Heart left ventricle (tissue), 13 donors: ENCODE results near the gene MCM5.
A peak's percentile ranks its signal among the peaks of the same experiment; 100 is the strongest.

Source experiments
- POLR2A ChIP-seq, 2 donors: fragments of 450-650 bp; IDR thresholded peaks; one replicate each; pipeline ENCODE4 v1.6.1; 2017; ENCODE audit warnings: antibody characterized with exemption in 2 of 2, mild to moderate bottlenecking in 2 of 2, moderate library complexity in 2 of 2
- TF ChIP-seq, protein P1 (sequence below), 12 donors: fragments of 200-600 bp; sonication (generic) in 4 of 12; IDR thresholded peaks; one replicate each; pipeline versions ENCODE4 v1.5.0 to v1.8.0; 2018 to 2022; ENCODE audit warnings: antibody characterized with exemption in 12 of 12, mild to moderate bottlenecking in 5 of 12
- donor health status: ischemic (EF 13 %, LVEDD 7.1; RV severe dilation, severe dysfunction).
- donor health status: DM: no; HTN: yes; CAD: no.
- donor health status: DM: no; HTN: no; CAD: no.
- donor health status: ischemic (EF 25% LVEDD 6.9; RV normal size, moderate dysfunction).
- donor health status: ischemic (EF 25% LVEDD 5.7; RV mildly dilated, moderate dysfunction).
- donor health status: ischemic (EF 35%, LVEDD 5.7; RV mildly dilated, moderate dysfunction).
- donor health status: nonischemic (EF 11% LVEDD 7.7; RV severe dilation, severe dysfunction).
- donor health status: DM: yes; HTN: yes; CAD: no.
- donor health status: PGD.
- donor health status: ischemic (EF 29% LVEDD 5.4; RV normal size, mild dysfunction).
- donor health status: nonischemic (EF 23%, LVEDD 6.1; RV moderate dilation, normal function).

- TF ChIP-seq POLR2A (IDR thresholded peaks at IDR 0.05): no peak
- TF ChIP-seq, protein P1, sequence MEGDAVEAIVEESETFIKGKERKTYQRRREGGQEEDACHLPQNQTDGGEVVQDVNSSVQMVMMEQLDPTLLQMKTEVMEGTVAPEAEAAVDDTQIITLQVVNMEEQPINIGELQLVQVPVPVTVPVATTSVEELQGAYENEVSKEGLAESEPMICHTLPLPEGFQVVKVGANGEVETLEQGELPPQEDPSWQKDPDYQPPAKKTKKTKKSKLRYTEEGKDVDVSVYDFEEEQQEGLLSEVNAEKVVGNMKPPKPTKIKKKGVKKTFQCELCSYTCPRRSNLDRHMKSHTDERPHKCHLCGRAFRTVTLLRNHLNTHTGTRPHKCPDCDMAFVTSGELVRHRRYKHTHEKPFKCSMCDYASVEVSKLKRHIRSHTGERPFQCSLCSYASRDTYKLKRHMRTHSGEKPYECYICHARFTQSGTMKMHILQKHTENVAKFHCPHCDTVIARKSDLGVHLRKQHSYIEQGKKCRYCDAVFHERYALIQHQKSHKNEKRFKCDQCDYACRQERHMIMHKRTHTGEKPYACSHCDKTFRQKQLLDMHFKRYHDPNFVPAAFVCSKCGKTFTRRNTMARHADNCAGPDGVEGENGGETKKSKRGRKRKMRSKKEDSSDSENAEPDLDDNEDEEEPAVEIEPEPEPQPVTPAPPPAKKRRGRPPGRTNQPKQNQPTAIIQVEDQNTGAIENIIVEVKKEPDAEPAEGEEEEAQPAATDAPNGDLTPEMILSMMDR (IDR thresholded peaks at IDR 0.05): peak in 3 of 12 donors; percentile 6 to 20 (median 20)
These were observed 11.2 kb downstream of the MCM5 start for GRCh38 chr22:35411102-35411501.
